MM.1S (cell line): ENCODE results near the gene ZNF217.
A peak's percentile ranks its signal among the peaks of the same experiment; 100 is the strongest.
"Not testable (repeated sequence)": the region's sequence is repeated elsewhere in the genome, so short reads cannot be mapped to it uniquely, and the experiment has no call there.

Source experiments
- DNase-seq: peaks from one replicate; pipeline ENCODE4 v3.0.0-alpha.2; 2015
- H2AFZ ChIP-seq: fragments of 300-600 bp; sonication (generic); 2 replicates; pipeline ENCODE4 v1.6.0; 2016; ENCODE audit warnings: antibody characterized with exemption, low read length
- H3F3A ChIP-seq: fragments of 300-600 bp; sonication (generic); 2 replicates; pipeline ENCODE4 v1.6.1; 2016; ENCODE audit warnings: mild to moderate bottlenecking, antibody characterized with exemption, low read length, moderate library complexity, mixed read lengths; ENCODE audit not compliant: insufficient read depth
- H3K27ac ChIP-seq: fragments of 300-600 bp; sonication (generic); 2 replicates; pipeline ENCODE4 v1.5.1; 2016; ENCODE audit warnings: mild to moderate bottlenecking, low read length
- H3K27me3 ChIP-seq: fragments of 300-600 bp; sonication (generic); replicated peaks from 2 replicates; pipeline ENCODE4 v1.6.0; 2016; ENCODE audit warnings: low read length; ENCODE audit not compliant: insufficient read depth
- H3K36me3 ChIP-seq: fragments of 300-600 bp; sonication (generic); replicated peaks from 2 replicates; pipeline ENCODE4 v1.6.1; 2016; ENCODE audit warnings: mild to moderate bottlenecking, low read length, mixed read lengths; ENCODE audit not compliant: insufficient read depth
- H3K4me1 ChIP-seq: fragments of 300-600 bp; sonication (generic); 2 replicates; pipeline ENCODE4 v1.6.1; 2016; ENCODE audit warnings: low read length, mixed read lengths
- H3K4me2 ChIP-seq: fragments of 300-600 bp; sonication (generic); 2 replicates; pipeline ENCODE4 v1.6.0; 2016; ENCODE audit warnings: low read depth, low read length
- H3K4me3 ChIP-seq: fragments of 300-600 bp; sonication (generic); 2 replicates; pipeline ENCODE4 v1.5.1; 2016; ENCODE audit warnings: low read length, mixed read lengths
- H3K79me2 ChIP-seq: fragments of 300-600 bp; sonication (generic); 2 replicates; pipeline ENCODE4 v1.6.1; 2016; ENCODE audit warnings: mixed run types, low read length, mixed read lengths
- H3K9ac ChIP-seq: fragments of 300-600 bp; sonication (generic); 2 replicates; pipeline ENCODE4 v1.6.1; 2016; ENCODE audit warnings: low read length, mixed read lengths
- H3K9me2 ChIP-seq: fragments of 300-600 bp; sonication (generic); replicated peaks from 2 replicates; pipeline ENCODE4 v1.6.1; 2016; ENCODE audit warnings: mild to moderate bottlenecking, low read length, mixed read lengths; ENCODE audit not compliant: insufficient read depth
- H3K9me3 ChIP-seq: fragments of 300-600 bp; sonication (generic); replicated peaks from 2 replicates; pipeline ENCODE4 v1.6.1; 2016; ENCODE audit warnings: mild to moderate bottlenecking, low read length, mixed read lengths; ENCODE audit not compliant: insufficient read depth
- H4K20me1 ChIP-seq: fragments of 300-600 bp; sonication (generic); 2 replicates; pipeline ENCODE4 v1.6.1; 2016; ENCODE audit warnings: mild to moderate bottlenecking, low read length, moderate library complexity, mixed read lengths; ENCODE audit not compliant: insufficient read depth
- CTCF ChIP-seq: fragments of 300-600 bp; sonication (generic); IDR thresholded peaks from 2 replicates; pipeline ENCODE4 v1.5.1; 2016; ENCODE audit warnings: antibody characterized with exemption, low read length, mixed read lengths
- EZH2 ChIP-seq: fragments of 300-600 bp; sonication (generic); optimal IDR thresholded peaks from 2 replicates; pipeline ENCODE3; 2017; ENCODE audit warnings: low read depth, mild to moderate bottlenecking, antibody characterized with exemption, low read length, mixed read lengths
- EZH2phosphoT487 ChIP-seq: fragments of 300-600 bp; sonication (generic); IDR thresholded peaks from 2 replicates; pipeline ENCODE4 v1.6.1; 2018; ENCODE audit warnings: antibody characterized with exemption, low read length

ZNF217 gene

GRCh38 chr20:53597521-53598120 is 4.0 kb upstream of the ZNF217 start:
- no peaks in the 10 kb centered on the region for H3K9me3 ChIP-seq
- no peak for TF ChIP-seq CTCF
- TF ChIP-seq EZH2phosphoT487, result no peak
- TF ChIP-seq EZH2, result no peak

DNA sequence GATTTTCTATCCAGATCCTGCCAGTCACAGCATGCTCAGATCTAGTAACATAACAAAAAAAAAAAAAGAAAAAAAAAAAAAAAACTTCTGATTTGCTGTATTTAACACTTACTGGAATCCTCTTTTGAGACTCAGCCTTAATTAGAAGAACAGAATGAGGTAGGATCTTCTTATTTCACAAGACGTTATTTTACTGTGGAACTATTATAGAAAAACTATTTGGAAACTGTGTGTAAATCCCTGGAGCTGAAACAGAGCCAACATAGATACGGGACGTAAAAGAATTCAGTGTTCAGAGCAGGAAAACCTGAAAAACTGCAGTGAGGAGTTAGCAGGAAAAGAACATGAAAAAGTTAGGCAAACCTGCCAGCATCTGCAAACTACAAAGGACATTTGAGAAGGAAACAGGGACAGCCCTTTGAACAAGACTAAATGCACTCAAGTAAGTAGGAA is 3.4 kb upstream of the ZNF217 start:
- H3K27me3 ChIP-seq, result no peaks in the 10 kb centered on the region
- H3K36me3 ChIP-seq, result no peaks in the 10 kb centered on the region
- peaks cover 22% of the 10 kb centered on the region for H3K4me1 ChIP-seq
- no peak for TF ChIP-seq CTCF
- H3K9me3 ChIP-seq, result no peaks in the 10 kb centered on the region
- H3K9me2 ChIP-seq, result no peaks in the 10 kb centered on the region
- H2AFZ ChIP-seq, result no peak overlapping the region
- DNase-seq, result no peak
- peak overlapping the region; percentile 85; the same call in 1 of the 2 replicates for H3K9ac ChIP-seq
- no peaks in the 10 kb centered on the region for H4K20me1 ChIP-seq
- no peak overlapping the region for H3K4me3 ChIP-seq
- H3K27ac ChIP-seq, result peak overlapping the region; percentile 81; the same call in 1 of the 2 replicates
- H3K4me2 ChIP-seq, result peak overlapping the region; percentile 84; the same call in 1 of the 2 replicates
- H3F3A ChIP-seq, result peaks cover 24% of the 10 kb centered on the region
- peaks cover 43% of the 10 kb centered on the region for H3K79me2 ChIP-seq

More at GRCh38 chr20:53597521-53598120, 4.0 kb upstream of the ZNF217 start:
- Histone ChIP-seq H3K4me1 (peaks cover 22% of the 10 kb centered on the region), H4K20me1 (no peaks in the 10 kb centered on the region), H3K9ac (no peak overlapping the region), H3F3A (peaks cover 22% of the 10 kb centered on the region), H3K27ac (no peak overlapping the region), H3K36me3 (no peaks in the 10 kb centered on the region), H3K9me2 (no peaks in the 10 kb centered on the region), H3K4me3 (no peak overlapping the region), H3K79me2 (peaks cover 38% of the 10 kb centered on the region), H3K4me2 (no peak overlapping the region), H3K27me3 (no peaks in the 10 kb centered on the region), H2AFZ (no peak overlapping the region)
- DNase-seq, result no peak

DNA sequence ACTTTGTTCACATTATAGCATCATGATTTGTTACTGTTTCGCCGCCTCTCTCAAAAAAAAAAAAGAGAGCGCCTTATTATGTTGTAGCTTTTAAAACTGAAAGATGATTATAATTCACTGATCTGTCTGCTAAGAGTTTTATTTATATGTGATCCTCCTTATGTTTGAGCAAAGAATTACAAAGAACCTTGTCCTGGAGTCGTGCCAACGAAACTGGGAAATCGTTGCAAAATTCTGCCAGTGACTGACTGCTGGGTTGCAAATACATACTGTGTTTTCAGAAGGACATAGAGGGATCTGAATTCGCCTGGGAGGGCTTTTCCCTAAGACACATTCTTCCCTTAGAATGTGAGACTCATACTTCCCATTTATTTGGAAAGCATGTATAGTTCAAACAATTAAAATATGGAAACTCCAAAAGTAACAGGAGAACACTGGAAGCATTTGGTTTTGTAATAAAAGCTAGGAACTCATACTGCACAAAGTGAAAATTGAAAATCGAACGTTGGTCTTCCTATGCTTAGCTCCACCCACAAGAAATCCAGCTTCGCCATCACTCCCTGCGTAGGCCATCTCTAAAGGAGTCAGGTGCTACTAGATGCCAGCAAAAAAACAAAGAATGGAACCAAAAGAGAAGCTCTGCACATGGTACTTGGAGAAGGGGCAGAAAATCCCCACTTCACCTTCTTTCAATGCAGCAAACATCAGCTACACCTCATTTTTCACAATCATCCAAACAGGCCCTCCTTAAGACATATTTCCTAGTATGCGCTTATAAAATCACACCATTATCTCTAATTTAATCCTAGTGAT is 2.8 kb upstream of the ZNF217 start:
- H4K20me1 ChIP-seq, H3K36me3 ChIP-seq, H3K27me3 ChIP-seq, H2AFZ ChIP-seq, H3K9me2 ChIP-seq, H3K9me3 ChIP-seq: not testable (repeated sequence)
- H3F3A ChIP-seq, result peaks cover 29% of the 10 kb centered on the region
- peak; percentile 45 for DNase-seq
- peak overlapping the region; percentile 81; the same call in 1 of the 2 replicates for H3K27ac ChIP-seq
- H3K79me2 ChIP-seq, result peaks cover 50% of the 10 kb centered on the region
- H3K4me2 ChIP-seq, result peak overlapping the region; percentile 84
- H3K9ac ChIP-seq, result peak overlapping the region; percentile 85; the same call in 1 of the 2 replicates
- H3K4me3 ChIP-seq, result peak overlapping the region; percentile 36
- H3K4me1 ChIP-seq, result peaks cover 22% of the 10 kb centered on the region

- H3K9me3 ChIP-seq, H3K9me2 ChIP-seq, H3K36me3 ChIP-seq, H2AFZ ChIP-seq, H4K20me1 ChIP-seq, H3K27me3 ChIP-seq: not testable (repeated sequence)
- H3F3A ChIP-seq, result peaks cover 34% of the 10 kb centered on the region
- peaks cover 22% of the 10 kb centered on the region for H3K4me1 ChIP-seq
- H3K27ac ChIP-seq, result peak overlapping the region; percentile 81; the same call in 1 of the 2 replicates
- H3K4me2 ChIP-seq, result peak overlapping the region; percentile 84
- H3K79me2 ChIP-seq, result peaks cover 53% of the 10 kb centered on the region
- peak overlapping the region; percentile 75; the same call in 1 of the 2 replicates for H3K4me3 ChIP-seq
- peak overlapping the region; percentile 85 for H3K9ac ChIP-seq
- DNase-seq, result peak; percentile 34
Observed at GRCh38 chr20:53595742-53596141, 2.1 kb upstream of the ZNF217 start.
